Nephron progenitor cell (in vitro differentiated cells): ENCODE data around the gene HEPACAM.

Experiments used
- DNase-seq: peaks from one replicate; pipeline ENCODE4 v3.0.0; 2021
- H3K27ac Mint-ChIP-seq: 2 replicates; pipeline ENCODE4 v1.8.0; 2021; ENCODE audit warnings: mild to moderate bottlenecking, moderate library complexity, mixed read lengths
- H3K27me3 Mint-ChIP-seq: 2 replicates; pipeline ENCODE4 v1.8.0; 2021; ENCODE audit warnings: mild to moderate bottlenecking, low read depth, mixed read lengths; ENCODE audit not compliant: poor library complexity
- H3K36me3 Mint-ChIP-seq: 2 replicates; pipeline ENCODE4 v1.8.0; 2021; ENCODE audit warnings: low read depth, mixed read lengths
- H3K4me1 Mint-ChIP-seq: 2 replicates; pipeline ENCODE4 v1.8.0; 2021; ENCODE audit warnings: mixed read lengths
- H3K4me3 Mint-ChIP-seq: 2 replicates; pipeline ENCODE4 v1.8.0; 2021; ENCODE audit warnings: mild to moderate bottlenecking, moderate library complexity, mixed read lengths
- H3K9me3 Mint-ChIP-seq: 2 replicates; pipeline ENCODE4 v1.8.0; 2021; ENCODE audit warnings: mild to moderate bottlenecking, moderate library complexity, mixed read lengths
- CTCF ChIP-seq: fragments of 200-600 bp; sonication (generic); IDR thresholded peaks from 2 replicates; pipeline ENCODE4 v1.5.0; 2021; ENCODE audit warnings: antibody characterized with exemption

Gene HEPACAM

GRCh38 chr11:124896071-124896750, 39.6 kb downstream of the HEPACAM start:
- Mint-ChIP-seq H3K9me3 (no peaks in the 10 kb centered on the region), H3K4me1 (peaks cover 49% of the 10 kb centered on the region), H3K4me3 (no peak overlapping the region), H3K27me3 (peaks cover 29% of the 10 kb centered on the region), H3K27ac (peak overlapping the region; percentile 86), H3K36me3 (no peaks in the 10 kb centered on the region)
- no peak for DNase-seq
- TF ChIP-seq CTCF: no peak

DNA sequence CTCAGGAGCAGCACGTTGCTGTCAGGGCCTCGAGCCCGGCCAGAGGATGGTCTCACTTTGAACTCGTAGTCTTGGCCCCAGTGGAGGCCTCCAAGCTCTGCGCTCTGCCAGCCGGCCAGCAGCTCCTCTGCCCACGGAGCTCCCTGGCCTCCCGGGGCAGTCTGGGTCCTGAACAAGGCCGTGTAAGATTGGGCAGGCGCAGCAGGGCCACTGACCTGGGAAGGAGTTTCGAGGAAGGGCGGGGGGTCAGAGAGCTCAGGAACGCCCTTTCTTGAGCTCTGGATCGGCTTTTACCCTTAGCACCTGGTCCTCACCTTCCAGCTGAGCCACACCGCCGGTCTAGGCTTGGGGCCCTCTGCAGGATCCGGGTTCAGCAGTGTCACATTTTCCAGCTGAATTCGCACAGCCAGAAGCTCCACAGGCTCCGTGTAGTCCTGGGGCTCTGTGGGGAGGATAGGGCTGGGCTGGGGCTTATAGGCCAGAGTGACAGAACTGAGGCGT, 40.3 kb downstream of the HEPACAM start:
- Mint-ChIP-seq H3K9me3 (no peaks in the 10 kb centered on the region), H3K4me3 (no peak overlapping the region), H3K36me3 (no peaks in the 10 kb centered on the region), H3K4me1 (peaks cover 55% of the 10 kb centered on the region), H3K27ac (no peak overlapping the region), H3K27me3 (peaks cover 22% of the 10 kb centered on the region)
- no peak for TF ChIP-seq CTCF
- DNase-seq: no peak

GRCh38 chr11:124894606-124895430, 41.0 kb downstream of the HEPACAM start:
- peak overlapping the region; percentile 82 for H3K27ac Mint-ChIP-seq

DNA sequence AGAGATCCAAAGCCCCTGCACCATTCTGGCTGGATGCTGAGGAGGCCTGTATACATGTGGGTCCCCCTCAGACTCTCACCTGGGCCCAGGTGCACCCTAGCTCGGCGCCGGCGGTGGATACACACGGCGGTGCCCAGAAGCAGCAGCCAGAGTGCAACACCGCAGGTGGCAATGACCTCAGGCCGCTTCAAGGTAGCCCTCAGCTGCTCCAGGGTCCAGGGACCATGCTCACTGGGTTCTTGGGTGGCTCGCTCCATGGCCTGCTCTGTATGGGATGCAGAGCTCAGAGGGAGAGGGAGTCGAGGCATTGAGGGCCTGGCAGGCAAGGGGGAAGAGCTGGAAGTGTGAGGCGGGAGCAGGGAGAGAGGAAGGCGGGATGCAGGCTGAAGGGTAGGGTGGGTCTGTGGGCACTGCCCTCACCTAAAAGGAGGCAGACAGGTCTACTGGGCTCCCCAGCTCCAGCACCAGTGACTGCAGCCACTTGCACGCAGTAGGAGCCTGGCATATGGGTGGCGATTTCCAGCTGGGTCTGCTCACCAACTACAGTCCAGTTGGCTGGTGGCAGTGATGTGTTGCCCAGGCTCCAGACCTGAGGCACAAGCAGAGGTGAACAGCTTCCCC, 42.0 kb downstream of the HEPACAM start:
- Mint-ChIP-seq H3K4me3 (no peak overlapping the region), H3K36me3 (no peaks in the 10 kb centered on the region), H3K27ac (no peak overlapping the region), H3K9me3 (no peaks in the 10 kb centered on the region), H3K27me3 (peaks cover 18% of the 10 kb centered on the region), H3K4me1 (peaks cover 59% of the 10 kb centered on the region)
- no peak for TF ChIP-seq CTCF
- DNase-seq: no peak

More at GRCh38 chr11:124894606-124895430, 41.0 kb downstream of the HEPACAM start:
- Mint-ChIP-seq H3K27me3 (peaks cover 16% of the 10 kb centered on the region), H3K9me3 (no peaks in the 10 kb centered on the region), H3K4me1 (peaks cover 61% of the 10 kb centered on the region), H3K4me3 (no peak overlapping the region), H3K36me3 (no peaks in the 10 kb centered on the region)
- no peak for TF ChIP-seq CTCF
- DNase-seq: no peak

- DNase-seq: no peak
- no peak overlapping the region for H3K27ac Mint-ChIP-seq
- no peak for TF ChIP-seq CTCF
- no peak overlapping the region for H3K4me3 Mint-ChIP-seq
- peaks cover 58% of the 10 kb centered on the region for H3K4me1 Mint-ChIP-seq
- peaks cover 23% of the 10 kb centered on the region for H3K27me3 Mint-ChIP-seq
- H3K36me3 Mint-ChIP-seq: no peaks in the 10 kb centered on the region
- H3K9me3 Mint-ChIP-seq: no peaks in the 10 kb centered on the region
Measured at GRCh38 chr11:124892750-124893454, 42.9 kb downstream of the HEPACAM start.
